HG02970 (cell line): ENCODE results near the gene PDILT.

ENCODE experiments used
- ATAC-seq: cut with Tn5 transposase; IDR thresholded peaks from one replicate; pipeline ENCODE4 v1.9.1; 2021; ENCODE audit warnings: mild to moderate bottlenecking, moderate library complexity, moderate number of reproducible peaks; ENCODE audit not compliant: unreplicated experiment, low FRiP score

The PDILT gene

DNA sequence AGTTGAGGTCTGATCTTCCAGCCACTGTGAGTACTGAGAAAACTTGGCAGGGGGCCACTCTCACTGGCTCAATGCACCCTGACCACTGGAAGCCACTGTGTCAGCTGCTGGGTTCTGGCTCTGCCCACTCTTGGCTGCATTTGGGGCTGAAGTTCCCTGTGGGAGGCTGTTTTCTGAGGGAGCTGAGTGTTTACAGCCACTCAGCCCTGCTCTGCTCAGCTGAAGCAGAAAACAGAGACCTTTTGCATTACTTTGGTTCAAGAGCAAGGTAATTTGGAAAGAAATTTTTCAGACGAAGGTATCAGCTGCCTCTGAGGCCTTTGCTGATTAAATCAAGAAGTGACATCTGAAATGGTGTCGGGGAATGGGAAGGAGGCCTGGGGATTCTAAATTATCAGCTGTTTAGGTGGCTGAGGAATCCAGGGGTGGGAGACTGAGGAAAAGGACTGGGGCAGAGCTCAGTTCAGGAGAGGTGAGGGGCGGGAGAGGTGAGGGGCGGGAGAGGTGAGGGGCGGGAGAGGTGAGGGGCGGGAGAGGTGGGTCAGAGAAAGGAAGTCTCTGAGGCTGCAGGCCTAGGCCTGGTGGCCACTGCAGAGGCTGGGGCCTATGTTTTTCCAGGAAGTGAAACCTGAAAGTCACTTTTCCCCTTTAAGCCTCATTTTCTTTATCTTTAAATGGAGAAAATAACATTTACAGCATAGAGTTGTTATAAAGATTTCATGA is 5.0 kb upstream of the PDILT start, which contains the start of gene ACSM5:
Gene ACSM5 (plus strand): TSS at position 137 of the 723 bp plus-strand sequence. CDS start 1,951 bp downstream, outside the sequence.
- no peak for ATAC-seq

GRCh38 chr16:20402651-20403050 is 1.9 kb downstream of the PDILT start:
- ATAC-seq: no peak

DNA sequence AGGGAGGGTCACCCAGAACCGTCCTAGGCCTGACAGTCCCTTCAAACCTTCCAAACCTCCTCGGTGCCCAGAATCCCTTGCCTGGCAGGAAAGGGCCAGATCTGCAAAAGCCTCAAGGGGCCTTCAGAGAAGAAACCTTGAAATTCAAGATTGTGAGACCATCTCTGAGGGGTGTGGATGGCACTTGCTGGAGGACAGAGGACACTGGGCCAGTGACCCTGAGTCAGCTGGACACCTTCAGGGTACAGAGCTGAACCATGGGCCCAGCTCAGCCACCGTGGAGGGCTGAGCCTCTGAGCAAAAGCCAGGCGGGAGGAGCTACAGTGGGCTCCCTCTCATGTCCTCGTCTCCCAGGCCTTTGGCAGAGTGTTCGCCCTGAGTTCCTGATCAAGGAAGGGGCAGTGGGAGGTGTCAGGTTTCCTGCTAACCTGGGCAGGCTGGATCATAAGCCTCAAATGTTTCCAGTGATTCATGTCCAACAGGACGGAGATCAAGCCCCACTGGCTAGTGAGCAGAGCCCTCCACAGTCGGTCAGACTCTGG is 3.0 kb downstream of the PDILT start:
- ATAC-seq: no peak

GRCh38 chr16:20401066-20401465 is 3.5 kb downstream of the PDILT start:
- no peak for ATAC-seq

- no peak for ATAC-seq
These were observed 5.4 kb downstream of the PDILT start for GRCh38 chr16:20399185-20399584.

DNA sequence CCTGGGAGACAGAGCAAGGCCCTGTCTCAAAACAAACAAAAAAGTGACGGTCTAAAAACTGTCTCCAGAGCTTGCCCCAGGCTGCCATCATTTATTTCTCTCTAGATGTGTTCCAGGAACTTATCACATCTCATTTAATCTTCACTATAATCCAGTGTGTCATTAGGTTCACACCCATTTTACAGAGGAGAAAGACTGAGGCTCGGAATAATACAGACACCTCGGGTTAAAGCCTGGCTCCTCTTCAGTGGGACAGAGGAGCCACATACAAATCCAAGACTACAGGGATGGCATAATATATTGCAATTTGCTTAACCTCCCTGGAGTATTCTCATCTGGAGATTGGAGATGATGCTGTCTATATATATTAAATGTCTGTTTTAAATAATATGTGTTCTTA is 5.9 kb downstream of the PDILT start:
- ATAC-seq: no peak

GRCh38 chr16:20397468-20398074 is 7.0 kb downstream of the PDILT start:
- no peak for ATAC-seq

- ATAC-seq: no peak
These were observed 7.6 kb downstream of the PDILT start for GRCh38 chr16:20396846-20397467.

DNA sequence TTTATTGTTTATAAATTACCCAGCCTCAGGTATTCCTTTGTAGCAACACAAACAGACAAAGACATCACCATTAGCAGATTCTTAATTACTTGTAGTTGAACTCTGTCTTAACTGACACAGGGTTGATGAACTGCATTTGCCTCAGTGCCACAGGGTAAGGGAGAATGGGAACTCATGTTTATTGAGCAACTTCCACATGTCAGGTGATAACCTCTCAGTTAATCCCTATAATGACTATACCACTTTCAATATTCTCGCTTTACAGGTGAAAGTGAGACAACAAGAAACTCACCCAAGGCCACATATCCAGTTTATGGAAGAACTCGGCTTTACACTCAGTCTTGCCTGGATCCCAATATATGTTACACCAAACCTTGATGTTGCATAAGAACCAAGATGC is 8.6 kb downstream of the PDILT start:
- ATAC-seq: no peak

DNA sequence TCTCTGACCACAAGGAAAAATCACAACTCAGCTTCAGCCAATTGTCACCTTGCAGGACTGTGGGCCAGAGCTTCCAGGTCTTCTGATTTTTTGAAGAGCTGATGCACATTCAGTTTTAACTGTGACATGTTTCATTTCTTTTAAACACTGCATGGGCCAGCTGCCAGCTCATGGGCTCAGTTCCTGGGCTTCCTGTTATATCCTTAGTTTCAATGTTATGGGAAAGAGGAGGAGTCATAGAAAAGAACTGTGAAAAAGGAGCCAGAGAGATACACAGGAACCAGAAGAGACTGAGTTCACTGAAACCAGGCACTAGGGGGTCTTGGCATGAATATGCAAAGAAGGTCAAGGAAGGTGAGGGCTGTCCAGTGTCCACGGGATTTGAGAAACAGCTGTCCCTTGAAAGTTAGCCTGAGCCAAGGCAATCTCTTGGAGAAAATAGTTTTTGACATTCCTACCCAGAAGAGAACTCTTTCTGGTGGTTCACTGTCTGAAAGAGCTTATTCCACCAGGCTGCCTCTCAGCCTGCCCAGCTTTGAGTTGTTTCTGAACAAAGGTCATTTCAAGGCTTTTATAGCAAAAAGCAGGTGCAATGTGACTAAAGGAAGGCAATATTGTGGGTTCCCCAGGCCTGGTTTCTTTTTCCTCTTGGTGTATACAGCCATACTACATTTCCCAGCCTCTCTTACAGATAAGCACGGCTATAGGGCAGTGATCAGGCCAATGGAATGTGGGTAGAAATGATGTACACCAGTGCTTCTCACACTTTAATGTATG is 10.5 kb downstream of the PDILT start:
- no peak for ATAC-seq

DNA sequence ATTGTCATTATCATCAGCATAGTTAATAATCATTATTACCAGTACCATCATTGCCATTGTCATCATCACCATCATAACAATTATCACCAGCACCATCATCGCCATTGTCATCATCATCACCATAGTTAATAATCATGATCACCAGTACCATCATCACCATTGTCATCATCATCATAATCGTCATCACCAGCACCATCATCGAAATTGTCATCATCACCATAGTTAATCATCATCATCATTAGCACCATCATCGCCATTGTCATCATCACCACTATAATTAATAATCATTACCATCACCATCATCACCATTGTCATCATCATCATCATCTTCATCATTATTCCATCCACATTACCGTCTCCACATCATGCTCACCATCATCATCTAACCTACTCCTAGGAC is 13.5 kb downstream of the PDILT start:
- no peak for ATAC-seq

GRCh38 chr16:20388854-20389253 is 15.7 kb downstream of the PDILT start:
- ATAC-seq: no peak

DNA sequence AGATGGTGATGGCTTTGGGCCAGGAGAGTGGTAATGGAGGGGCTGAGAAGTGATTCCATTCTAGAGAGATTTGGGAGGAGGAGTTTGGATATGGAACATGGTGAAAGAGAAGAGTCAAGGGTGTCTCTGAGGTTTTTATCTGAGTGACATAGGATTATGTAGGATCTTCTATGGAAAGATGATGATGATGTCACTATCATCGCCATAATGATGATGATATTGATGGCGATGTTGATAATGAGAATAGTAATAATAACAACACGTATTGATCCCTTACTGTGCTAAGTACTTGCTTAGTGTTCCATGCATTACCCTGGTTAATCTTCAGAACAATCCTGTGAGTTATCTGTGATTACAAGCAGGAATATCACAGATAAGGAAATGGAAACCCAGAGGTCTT is 16.6 kb downstream of the PDILT start:
- ATAC-seq: no peak

DNA sequence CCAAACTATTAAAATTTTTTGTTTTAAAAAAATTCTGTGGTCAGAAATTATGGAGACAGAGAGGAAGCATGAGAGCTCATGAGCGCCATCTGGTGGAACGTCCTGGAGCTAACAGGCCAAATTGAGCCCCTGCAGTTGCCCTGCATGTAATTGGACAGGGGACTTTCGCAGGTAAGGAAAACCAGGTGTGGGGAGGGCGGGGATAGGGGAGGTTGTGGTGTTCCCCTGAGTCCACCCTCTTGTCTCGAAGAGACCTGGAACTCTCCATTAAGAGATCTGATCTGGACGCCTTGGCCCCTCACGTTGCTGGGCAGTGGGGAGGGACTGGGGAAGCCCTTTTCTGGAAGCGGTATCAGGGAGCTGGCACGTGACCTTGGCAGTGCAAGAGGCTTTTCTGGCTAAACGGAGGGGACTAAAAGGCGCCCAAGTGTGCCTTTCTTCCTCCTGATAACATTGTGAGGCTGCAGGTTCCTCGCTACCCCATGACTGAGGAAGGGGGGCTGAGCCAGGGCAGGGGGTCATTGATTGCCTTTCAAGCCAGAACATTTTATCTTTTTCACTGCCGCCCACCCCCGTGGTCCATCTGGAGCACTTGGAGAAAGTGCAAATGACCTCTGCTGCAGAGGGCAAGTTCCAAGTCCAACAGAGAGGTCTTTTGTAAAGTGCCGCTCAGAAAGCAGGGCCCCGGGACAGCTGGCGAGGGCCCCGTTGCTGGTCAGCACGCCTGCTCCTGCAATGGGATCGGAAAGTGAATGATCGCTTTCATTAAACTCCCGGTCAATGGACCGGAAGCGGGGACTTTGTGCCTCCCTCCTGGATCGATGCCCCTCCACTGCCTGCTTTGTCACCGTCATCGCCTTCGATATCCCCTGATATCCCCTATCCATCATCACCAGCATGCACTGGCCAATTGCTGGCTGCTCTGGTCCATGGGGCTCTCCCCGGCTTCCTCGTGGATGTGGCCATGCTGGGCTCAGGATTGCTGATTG is 18.4 kb downstream of the PDILT start:
- no peak for ATAC-seq

DNA sequence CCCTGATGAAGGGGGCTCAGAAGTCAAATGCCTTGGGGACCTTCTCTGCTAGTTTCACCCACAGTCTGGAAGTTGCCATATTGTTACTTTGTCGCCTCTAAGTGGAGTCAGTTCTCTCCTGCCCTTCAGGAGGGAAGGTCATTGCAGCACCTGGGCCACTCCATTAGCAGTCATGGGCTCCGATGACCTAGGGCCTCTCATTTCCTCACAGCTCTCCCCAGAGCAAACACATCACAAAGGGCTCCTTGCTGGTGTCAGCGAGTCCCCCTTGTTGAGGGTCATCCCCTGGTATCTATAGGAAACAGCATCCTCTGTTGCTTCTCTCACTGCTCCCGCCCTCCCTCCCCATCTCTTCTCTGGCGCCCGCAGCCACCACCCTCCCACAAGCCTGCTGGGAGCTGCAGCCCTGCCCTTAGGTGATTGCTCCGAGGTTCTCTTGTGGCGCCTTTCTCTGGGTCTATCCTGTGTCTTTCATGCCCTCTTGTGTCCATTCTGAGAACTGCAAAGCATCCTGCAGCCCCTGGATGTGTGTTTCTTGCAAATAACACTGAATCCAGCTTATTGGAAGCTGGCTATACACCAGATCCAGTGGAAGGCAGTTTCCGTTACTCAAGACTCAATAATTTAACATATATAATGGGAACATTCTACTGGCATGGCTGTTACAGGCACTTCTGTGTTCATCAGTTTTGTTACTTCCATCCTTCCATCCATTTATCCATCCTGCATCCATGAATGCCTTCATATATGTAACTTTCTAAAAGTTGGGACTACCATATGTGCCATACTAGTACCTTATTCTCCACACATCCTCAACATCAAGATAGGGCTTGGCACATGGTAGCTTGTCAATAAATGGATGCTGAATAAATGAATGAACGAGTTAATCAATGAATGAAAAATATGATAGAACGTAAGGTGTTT is 21.2 kb downstream of the PDILT start:
- ATAC-seq: no peak

GRCh38 chr16:20382202-20382948 is 22.2 kb downstream of the PDILT start:
- no peak for ATAC-seq

DNA sequence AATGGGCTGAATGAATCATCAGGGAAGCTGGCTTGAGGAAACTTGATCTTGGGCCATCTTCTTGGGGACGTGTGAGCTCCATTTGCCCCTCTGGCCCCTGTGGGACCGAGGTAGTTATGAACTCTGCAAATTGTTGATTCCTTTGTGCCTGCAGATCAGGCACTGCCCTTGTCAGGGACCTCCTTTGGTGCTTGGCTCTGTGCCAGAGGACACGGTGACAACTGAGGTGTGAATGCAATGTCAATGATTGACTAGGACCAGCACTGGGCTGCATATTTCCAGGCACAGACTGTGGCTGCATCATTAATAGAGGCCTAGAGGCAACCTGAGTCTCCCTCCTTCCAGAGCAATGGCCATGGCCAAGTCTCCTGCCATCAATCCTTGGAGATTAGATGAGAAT is 23.8 kb downstream of the PDILT start:
- no peak for ATAC-seq

- no peak for ATAC-seq
These were observed 27.4 kb downstream of the PDILT start for GRCh38 chr16:20377181-20377580.
